GM18867 (cell line): Measurements from ENCODE around the gene PABPC1L.
"Not testable (repeated sequence)": the region's sequence is repeated elsewhere in the genome, so short reads cannot be mapped to it uniquely, and the experiment has no call there.

ENCODE experiments used
- ATAC-seq: cut with Tn5 transposase; IDR thresholded peaks from one replicate; pipeline ENCODE4 v1.9.1; 2021; ENCODE audit warnings: mild to moderate bottlenecking, moderate library complexity; ENCODE audit not compliant: unreplicated experiment

PABPC1L gene

DNA sequence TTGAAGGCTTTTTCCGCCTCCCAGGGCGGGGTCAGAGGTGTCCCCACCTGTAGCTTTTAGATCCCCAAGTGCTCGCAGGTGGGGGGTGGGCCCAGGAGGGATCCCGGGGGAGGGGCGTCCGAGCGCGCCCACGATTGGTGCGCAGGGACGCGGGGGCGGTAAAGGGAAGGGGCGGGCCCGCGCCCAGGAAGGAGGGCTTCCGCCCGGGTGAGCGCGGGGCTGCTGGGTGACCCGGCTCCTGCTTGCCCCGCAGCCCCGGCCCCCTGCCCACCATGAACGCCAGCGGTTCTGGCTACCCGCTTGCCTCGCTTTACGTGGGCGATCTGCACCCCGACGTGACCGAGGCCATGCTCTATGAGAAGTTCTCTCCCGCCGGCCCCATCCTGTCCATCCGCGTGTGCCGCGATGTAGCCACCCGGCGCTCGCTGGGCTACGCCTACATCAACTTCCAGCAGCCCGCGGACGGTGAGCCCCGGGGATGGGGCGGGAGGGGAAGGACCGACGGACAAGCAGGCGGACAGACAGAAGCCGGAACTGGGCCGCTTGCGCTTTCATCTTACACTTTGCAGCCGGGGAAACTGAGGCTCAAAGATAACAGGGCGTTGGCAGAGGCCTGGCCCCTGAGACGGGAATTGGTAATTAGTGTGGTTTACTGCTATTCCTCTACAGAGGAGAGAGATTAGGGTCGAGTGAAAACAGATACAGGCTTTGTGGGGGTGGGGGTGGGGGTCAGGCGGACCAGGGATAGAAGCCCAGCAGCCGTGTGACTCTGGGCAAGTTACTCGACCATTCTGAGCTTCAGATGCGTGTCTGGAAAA, at the start of gene PABPC1L:
Gene PABPC1L (plus strand): TSS at position 189 of the 818 bp plus-strand sequence. CDS start 84 bp downstream, at position 273.
- ATAC-seq = peak; percentile 76

DNA sequence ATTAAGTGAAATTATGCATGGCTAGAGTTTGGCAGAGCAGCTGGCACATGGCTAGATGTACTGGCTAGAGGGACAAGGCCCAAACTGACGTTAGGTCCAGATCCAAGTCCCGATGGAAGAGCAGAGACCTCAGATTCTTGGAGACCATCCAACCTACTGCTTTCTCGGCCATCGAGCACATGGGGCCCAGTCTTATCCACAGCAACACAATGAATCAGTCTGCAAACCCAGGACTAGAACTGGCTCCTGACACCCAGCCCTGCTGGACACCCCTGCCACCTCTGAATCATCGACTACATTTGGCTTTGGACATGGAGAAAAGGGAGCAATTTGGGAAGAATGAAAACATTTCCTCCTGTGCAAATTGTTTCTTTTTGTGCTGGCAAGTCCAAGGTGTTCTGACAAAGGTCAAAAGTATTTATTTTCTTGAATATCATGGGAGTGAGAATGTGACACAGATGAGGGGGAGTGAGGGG, 48.3 kb upstream of the PABPC1L start:
- ATAC-seq = no peak

DNA sequence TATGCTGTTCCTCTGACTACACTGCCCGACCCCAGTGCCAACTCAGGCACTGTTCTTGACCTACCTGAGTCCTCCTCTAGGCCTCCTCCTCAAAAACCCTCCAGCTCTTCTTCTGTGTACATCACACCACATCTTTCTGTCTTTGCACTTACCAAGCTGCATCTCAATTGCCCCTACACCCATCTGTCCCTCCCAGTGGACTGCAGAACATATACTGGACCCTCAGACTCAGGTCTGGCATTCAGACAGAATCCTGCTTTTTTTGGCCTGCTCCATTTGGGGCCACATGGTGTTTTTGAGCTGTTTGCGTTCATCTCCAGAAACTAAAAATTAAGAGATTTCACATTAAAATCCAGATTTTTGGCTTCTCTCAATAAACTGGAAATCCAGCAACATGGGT, 47.6 kb upstream of the PABPC1L start:
- no peak for ATAC-seq

DNA sequence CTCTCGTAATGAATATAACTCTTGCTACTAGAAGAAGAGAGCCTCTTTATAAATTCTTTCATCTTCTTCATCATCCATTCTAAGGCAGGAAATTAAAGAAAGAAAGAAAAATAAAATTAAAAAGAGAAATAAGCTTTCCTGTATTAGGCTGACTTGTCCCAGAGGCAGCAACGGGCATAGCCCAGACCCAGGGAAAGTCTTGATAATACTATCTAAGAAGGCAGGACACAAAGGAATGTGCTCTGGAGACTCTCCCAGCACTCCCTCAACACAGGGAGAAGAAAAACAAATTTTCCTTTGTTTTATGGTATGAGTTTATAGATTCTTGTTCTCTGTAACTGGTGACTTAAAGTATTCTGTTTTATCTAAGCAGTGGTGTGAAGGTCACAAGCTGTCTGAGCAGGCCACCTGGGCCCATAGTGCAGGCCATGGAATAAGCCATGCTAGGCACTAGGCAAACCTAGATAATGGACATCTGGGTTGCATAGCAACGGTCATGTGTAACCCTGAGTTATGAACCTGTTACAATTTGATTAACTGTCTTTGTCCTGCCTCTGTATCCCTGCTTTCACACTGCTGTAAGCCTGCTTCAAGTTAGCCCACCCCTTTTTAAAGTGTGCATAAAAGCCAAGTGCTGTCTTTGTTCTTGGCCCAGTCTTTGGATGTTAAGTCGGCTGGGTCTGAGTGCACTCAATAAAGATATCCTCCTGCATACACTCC, 46.3 kb upstream of the PABPC1L start:
- ATAC-seq = not testable (repeated sequence)

DNA sequence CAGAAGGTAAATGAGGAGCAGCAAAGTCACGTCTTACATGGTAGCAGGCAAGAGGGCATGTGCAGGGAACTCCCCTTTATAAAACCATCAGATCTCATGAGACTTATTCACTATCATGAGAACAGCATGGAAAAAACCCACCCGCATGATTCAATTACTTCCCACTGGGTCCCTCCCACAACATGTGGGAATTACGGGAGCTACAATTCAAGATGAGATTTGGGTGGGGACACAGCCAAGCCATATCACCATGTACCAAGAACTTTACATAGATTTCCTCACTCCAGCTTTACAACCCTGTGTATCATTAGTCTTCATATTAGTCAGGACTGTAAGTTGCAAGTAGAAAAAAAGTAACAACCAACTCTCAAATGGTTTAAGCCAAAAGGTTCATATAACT, 45.4 kb upstream of the PABPC1L start:
- ATAC-seq = not testable (repeated sequence)

DNA sequence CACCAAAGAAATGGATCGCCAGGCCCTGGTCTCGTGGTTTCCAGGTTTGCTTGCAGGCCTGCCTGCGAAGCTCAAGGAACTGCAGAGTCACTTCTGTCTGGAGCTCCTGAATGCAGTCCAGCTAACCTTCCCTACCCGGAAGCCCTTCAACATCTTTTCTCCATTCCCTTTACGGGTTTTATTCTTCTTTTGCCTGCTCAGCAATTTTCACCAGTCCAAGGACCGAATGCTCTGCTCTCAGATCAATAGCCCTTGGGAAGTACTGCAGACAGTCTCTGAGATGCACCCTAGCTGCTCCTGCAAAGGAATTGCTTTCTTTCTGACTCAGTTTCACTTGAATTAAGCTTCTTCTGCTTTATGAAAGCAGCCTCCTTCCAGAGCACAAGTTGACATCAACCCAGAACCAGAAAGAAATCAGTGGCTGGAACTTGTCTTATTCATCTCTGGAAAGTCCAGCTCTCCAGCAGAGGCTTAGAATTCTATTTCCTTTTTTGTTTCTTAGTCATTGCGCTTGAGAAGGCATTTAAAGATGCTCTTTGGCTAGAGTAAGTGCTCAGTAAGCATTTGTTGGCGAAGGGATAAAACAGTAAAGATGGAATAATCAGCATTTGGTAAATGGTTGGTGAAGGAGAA, 43.0 kb upstream of the PABPC1L start:
- ATAC-seq = no peak

DNA sequence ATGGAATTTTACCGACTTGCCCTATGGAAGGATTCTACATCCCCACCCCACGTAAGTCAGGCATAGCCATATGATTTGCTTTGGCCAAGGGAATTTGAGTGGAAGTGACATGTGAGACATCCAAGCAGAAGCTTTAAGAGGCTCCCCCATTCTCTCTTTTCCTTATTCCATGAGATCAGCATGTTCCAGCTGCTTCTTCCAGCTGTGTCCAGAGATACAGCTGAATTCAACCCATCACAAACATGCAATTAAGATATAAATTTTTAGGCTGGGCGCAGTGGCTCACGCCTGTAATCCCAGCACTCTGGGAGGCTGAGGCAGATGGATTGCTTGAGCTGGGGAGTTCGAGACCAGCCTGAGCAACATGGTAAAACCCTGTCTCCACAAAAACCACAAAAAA, 40.4 kb upstream of the PABPC1L start:
- ATAC-seq = no peak

DNA sequence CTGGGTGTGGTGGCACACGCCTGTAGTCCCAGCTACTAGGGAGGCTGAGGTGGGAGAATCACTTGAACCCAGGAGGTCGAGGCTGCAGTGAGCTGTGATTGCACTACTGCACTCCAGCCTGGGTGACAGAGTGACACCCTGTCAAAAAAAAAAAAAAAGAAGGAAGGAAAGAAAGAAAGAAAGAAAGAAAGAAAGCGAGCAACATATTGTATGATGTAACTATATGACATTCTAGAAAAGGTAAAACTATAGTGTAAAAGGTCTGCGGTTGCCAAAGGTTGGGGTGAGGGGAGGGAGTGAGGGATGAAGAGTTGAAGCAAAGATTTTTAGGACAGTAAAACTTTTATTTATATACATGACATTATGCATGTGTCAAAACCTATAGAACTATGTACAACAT, 27.5 kb upstream of the PABPC1L start:
- ATAC-seq = not testable (repeated sequence)

DNA sequence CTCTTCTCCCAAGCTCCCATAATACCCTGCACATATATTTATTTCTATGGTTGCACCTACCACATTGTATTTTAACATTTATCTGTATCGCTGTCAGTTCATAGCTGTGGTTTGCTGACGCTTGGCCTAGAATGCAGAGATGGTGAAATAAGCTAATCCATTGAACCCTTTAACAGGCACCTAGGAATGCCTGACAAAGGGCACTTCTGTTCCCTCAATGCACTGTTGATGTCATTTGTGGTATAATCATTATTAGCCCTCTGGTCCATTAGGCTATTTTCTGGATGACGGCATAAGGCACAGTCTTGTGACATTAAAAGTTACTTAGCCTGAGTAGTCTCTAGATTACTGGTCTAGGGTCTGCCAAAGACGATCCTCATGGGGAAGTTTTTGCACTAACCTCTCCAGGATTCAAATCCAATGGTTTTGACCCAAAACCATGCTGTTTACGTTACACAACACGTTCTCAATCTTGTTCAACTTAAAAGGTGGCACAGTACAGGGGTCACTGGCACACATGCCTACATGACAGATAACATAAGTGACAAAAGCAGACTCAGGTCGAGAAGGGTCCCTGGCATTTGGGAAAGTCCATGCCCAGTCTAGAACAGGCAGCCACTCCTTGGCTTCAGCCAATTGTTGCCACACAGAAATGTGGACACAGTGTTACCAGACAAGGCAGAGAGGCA, 26.5 kb upstream of the PABPC1L start:
- no peak for ATAC-seq

DNA sequence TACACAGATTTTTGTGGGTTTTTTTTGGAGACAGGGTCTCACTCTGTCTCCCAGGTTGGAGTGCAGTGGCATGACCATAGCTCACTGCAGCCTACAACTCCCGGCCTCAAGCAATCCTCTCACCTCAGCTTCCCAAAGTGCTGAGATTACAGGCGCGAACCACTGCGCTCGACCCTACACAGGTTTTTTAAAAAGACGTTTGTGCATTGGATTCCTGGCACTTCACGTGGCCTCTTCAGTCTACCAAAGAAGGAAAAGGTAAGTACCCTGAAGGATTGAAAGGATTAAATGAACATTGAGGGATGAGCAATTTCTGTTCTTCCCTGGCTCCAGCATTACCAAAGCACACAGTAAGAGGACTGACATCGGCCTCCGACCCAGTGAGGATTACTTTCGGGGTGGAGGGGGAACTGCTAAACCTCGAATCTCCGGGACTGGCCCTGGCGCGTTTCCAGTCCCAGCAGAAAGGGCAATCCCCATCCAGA, 24.9 kb upstream of the PABPC1L start:
- ATAC-seq = no peak

DNA sequence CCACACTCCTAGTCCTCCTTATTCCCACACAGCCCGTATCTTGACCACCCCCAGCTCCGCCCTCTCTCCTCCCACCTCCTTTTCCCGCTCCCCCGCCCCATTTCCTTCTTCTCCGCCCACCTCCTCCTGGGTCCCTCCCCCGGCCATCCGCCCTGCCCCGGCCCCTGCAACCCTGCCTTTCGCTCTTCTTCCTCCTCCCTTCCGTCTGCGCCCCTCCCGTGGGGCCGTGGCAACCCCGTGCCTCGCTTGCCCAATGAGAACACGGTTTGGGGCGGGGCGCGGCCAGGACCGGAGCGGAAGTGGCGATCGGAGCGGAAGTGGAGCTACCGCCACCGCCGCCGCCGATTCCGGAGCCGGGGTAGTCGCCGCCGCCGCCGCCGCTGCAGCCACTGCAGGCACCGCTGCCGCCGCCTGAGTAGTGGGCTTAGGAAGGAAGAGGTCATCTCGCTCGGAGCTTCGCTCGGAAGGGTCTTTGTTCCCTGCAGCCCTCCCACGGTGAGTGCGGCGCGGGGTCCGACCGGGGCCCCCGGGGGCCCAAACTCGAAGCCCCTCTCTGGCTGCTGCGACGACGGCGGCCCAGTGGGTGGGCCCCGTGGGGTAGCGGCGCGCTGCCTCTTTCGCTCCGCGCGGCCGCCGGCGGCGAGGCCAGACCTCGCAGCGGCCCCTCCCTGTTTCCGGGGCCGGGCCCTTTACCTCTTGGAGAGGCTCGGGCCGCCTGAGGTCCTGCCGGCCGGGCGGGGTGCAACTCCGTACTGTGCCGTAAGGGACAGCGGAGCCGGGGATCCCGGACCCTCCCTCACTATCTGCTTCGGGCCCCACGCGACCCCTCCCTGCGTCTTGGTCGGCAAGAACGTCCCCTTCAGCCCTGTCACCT, 24.2 kb upstream of the PABPC1L start, which contains the start of gene YWHAB:
Gene YWHAB (plus strand): TSS at position 314 of the 874 bp plus-strand sequence. CDS start 15,829 bp downstream, outside the sequence.
- ATAC-seq = peak; percentile 95

DNA sequence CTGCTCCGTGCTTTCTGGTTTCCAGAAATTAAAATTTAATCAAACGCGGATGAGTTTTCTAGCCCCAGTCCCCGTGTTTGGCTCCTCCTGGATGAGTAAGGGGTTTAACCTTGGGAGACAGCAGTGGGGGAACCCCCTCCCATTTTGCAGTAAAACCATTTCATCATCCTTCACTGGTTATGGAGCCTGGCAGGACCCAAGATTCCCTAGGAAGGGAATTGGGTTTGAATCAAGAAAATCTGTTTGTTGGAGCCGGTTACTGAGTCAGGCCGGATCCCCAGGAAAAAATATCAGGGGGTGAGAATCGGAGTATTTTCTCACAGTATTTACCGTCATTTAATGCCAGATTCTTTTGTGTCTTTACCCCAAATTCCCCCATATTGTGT, 23.6 kb upstream of the PABPC1L start:
- ATAC-seq = no peak

DNA sequence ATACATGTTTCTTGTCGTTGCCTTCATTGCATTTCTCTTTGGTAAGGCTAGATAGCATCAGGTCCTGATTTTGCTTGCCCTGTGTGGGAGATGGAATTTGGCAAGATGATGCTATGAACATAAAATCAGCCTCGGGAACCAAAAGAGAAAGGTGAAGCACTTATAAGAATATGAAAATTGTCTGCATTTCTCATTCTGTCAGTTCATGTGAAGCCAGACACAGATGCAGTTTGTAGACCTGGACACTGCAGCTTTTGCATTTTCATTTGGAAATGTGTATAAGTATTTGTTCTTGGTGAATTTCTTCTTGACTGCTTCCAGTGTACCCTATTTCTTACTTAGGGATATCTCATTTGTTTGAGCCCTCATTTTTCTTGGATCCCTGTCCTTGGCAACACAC, 23.0 kb upstream of the PABPC1L start:
- ATAC-seq = no peak

DNA sequence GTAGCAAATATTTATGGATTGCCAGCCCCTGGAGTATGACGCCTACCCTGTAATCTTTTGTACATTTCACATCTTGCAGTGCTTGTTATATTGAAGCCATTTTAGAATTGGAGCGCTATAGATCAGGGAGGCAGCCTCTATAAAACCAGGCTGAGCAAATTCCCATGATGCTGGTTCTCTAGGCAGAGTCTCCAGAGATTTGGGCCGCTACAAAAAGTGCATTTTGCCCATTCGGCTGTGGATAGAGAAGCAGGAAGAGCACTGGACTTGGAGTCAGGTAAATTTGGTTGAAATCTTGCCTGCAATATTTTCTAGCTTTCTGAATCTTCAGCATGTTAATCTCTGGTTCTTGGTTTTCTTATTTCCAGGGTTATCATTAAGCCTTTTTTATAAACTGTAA, 22.4 kb upstream of the PABPC1L start:
- no peak for ATAC-seq

DNA sequence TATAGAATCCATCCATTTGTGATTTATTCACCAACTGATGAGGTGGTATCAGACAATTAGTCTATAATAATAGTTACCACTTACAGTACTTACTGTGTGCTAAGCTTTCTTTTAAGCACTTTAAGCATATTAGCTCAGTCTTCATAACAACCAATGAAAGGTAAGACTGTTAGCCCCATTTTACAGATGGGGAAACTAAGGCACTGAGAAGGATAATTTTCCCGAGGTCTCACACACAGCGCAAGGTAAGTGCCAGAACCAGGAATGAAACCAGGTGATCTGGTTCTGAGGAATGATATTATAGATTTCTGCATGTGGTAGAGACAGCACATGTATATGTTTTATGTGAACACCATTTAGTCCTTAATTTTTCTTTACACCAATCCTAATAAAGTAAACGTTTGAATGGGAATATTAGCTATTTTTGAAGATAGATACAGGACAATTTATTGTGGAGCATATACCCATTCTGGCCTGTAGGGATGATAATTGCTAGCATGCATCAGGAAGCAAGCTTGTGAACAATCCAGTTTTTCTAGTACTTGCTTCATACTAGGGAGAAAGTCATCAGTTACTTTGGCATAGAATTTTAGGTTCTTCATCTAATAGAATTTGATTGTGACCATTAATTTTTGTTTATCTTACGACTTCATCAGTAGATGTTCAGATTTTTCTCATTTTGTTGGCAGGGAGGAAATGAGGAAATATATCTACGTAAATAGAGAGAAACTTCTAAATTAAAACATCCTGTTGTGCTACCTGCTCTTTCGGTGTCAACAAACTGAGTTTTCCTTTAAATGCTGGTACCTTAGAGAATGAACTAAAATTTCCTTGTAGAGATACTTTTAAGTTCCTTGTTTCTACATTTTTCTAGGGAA, 21.4 kb upstream of the PABPC1L start:
- no peak for ATAC-seq

DNA sequence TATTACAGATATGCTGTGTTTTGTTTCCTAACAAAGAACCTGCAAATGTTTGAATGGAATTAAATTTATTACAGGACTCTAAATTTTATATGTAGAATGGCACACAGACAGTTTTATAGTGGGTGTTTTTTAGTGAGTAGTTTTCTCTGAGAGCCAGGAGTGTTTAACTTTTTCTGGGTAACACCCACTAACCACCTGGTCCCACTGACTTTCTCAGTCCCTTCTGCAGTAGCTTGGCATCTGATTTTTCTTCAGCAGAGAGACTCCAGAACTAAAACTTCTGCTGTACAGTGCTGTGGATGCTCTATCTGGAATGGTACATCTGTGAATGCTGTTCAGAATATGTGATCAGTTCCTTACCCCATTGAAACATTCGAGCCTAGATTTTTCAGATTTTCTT, 18.0 kb upstream of the PABPC1L start:
- ATAC-seq = no peak

DNA sequence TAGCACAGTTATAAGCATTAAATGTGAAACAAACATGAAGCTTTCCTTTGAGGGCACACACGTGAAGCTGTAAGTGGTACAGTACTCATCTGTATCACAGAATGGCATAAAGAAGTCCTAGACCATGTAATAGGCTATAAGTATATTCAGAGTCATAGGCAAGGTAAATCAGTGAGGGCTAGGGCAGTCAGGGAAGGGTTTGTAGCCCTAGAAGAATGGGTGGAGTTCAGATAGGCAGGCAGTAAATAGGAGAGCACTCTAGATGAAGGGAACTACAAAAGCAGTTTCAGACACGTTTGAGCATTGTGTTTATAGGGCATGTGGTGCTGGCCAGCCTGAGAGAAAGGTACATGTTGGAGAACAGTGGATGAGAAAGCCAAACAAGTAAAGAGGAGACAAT, 14.9 kb upstream of the PABPC1L start:
- no peak for ATAC-seq

DNA sequence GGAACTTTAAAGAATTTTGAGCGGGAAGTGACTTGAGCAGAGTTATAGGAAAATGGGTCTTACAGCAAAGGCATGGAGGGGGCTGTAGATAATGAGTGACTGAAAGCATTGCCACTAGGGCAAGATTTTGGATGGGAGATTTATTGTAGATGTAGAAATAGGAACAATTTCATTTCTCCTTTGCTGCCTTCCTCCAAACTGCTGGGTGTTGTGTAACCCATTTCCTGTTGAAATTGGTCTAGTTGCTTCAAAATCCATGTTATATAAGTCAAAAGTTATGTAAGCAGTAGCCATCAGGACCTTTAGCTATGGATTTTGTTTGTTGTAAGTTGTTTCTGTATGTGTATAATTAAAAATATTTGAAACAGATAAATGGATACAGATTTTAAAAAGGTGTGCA, 13.3 kb upstream of the PABPC1L start:
- no peak for ATAC-seq

DNA sequence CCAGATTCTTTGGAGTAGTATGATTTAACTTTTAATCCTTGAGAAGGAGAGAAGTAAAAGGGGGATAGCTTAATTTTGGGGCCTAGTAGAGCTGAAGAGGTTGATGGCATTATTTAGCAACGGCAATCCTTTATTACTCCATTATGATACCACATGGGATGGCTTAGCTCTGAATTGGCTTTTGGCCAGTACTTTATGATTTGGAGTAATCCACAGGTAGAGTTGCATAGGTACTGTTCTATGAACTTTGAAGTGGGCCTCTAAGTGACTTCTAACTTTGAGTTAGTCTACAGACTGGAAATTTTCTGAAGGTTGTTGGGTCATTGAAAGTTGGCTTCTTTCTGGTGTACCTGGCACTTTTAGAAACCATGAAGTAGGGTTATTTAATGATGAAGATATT, 12.7 kb upstream of the PABPC1L start:
- ATAC-seq = no peak
